H9 (cell line): ENCODE measurements around the gene KCNH5. TPM values are rescaled to one million over a fixed set of nuclear protein-coding genes. Genes with fewer than 3 reads are reported as not detected.

Experiments
- DNase-seq: peaks from one replicate; pipeline ENCODE4 v3.0.0-alpha.2; 2017
- H2AFZ ChIP-seq: one replicate; pipeline ENCODE4 v1.6.1; 2013; ENCODE audit warnings: mild to moderate bottlenecking, low read length, control low read depth, moderate library complexity
- H2AK5ac ChIP-seq: 2 replicates; pipeline ENCODE4 v1.6.1; 2013; ENCODE audit warnings: low read length, control low read depth, mixed read lengths; ENCODE audit not compliant: insufficient read length
- H2BK120ac ChIP-seq: one replicate; pipeline ENCODE4 v1.6.1; 2013; ENCODE audit warnings: low read depth, mild to moderate bottlenecking, low read length, control low read depth, inconsistent platforms; ENCODE audit not compliant: poor library complexity, severe bottlenecking
- H2BK12ac ChIP-seq: 2 replicates; pipeline ENCODE4 v1.6.1; 2013; ENCODE audit warnings: low read length, control low read depth, mixed read lengths, low read depth; ENCODE audit not compliant: insufficient read length
- H2BK15ac ChIP-seq: 2 replicates; pipeline ENCODE4 v1.6.1; 2013; ENCODE audit warnings: low read depth, low read length, control low read depth
- H2BK20ac ChIP-seq: one replicate; pipeline ENCODE4 v1.6.1; 2013; ENCODE audit warnings: low read depth, mild to moderate bottlenecking, low read length, control low read depth, inconsistent platforms; ENCODE audit not compliant: poor library complexity, severe bottlenecking
- H2BK5ac ChIP-seq: 2 replicates; pipeline ENCODE4 v1.6.1; 2013; ENCODE audit warnings: low read length, control low read depth, mixed read lengths; ENCODE audit not compliant: insufficient read length
- H3K14ac ChIP-seq: 2 replicates; pipeline ENCODE4 v1.6.1; 2013; ENCODE audit warnings: low read length, control low read depth; ENCODE audit not compliant: insufficient read depth
- H3K18ac ChIP-seq: 2 replicates; pipeline ENCODE4 v1.6.1; 2013; ENCODE audit warnings: low read depth, mild to moderate bottlenecking, mixed read lengths, low read length, control low read depth; ENCODE audit not compliant: insufficient read length
- H3K23ac ChIP-seq: 2 replicates; pipeline ENCODE4 v1.6.1; 2013; ENCODE audit warnings: low read length, control low read depth, mixed read lengths, low read depth; ENCODE audit not compliant: insufficient read length
- H3K23me2 ChIP-seq: 2 replicates; pipeline ENCODE4 v1.6.1; 2013; ENCODE audit warnings: low read depth, mild to moderate bottlenecking, mixed read lengths, low read length, control low read depth; ENCODE audit not compliant: insufficient read length, poor library complexity, severe bottlenecking
- H3K27ac ChIP-seq: 2 replicates; pipeline ENCODE4 v1.5.1; 2013; ENCODE audit warnings: low read length, control low read depth, mixed read lengths, low read depth; ENCODE audit not compliant: insufficient read length
- H3K27me3 ChIP-seq: 2 replicates; pipeline ENCODE4 v1.6.1; 2013; ENCODE audit warnings: low read length, control low read depth, inconsistent platforms; ENCODE audit not compliant: insufficient read depth
- H3K4ac ChIP-seq: 2 replicates; pipeline ENCODE4 v1.6.1; 2013; ENCODE audit warnings: low read depth, mild to moderate bottlenecking, control low read depth, inconsistent platforms, low read length, moderate library complexity
- H3K4me1 ChIP-seq: 2 replicates; pipeline ENCODE4 v1.6.1; 2013; ENCODE audit warnings: low read length, control low read depth, inconsistent platforms; ENCODE audit not compliant: insufficient read depth
- H3K4me2 ChIP-seq: 2 replicates; pipeline ENCODE4 v1.6.1; 2013; ENCODE audit warnings: low read length, control low read depth, mixed read lengths; ENCODE audit not compliant: insufficient read length, insufficient read depth
- H3K56ac ChIP-seq: 2 replicates; pipeline ENCODE4 v1.6.1; 2013; ENCODE audit warnings: low read depth, mild to moderate bottlenecking, mixed read lengths, low read length, control low read depth; ENCODE audit not compliant: insufficient read length
- H3K79me1 ChIP-seq: 2 replicates; pipeline ENCODE4 v1.6.1; 2013; ENCODE audit warnings: low read depth, mild to moderate bottlenecking, moderate library complexity, low read length, control low read depth, inconsistent platforms; ENCODE audit not compliant: insufficient read depth, poor library complexity, severe bottlenecking
- H3K79me2 ChIP-seq: 2 replicates; pipeline ENCODE4 v1.6.1; 2013; ENCODE audit warnings: low read length, control low read depth, inconsistent platforms; ENCODE audit not compliant: insufficient read depth
- H3K9ac ChIP-seq: 2 replicates; pipeline ENCODE4 v1.6.1; 2013; ENCODE audit warnings: low read length, control low read depth, mixed read lengths; ENCODE audit not compliant: insufficient read length; ENCODE audit errors: extremely low read depth
- H3K9me3 ChIP-seq: one replicate; pipeline ENCODE4 v1.6.1; 2013; ENCODE audit warnings: low read depth, low read length, inconsistent platforms; ENCODE audit not compliant: control insufficient read depth
- H3T11ph ChIP-seq: one replicate; pipeline ENCODE4 v1.6.1; 2013; ENCODE audit warnings: mild to moderate bottlenecking, low read length, control low read depth, inconsistent platforms
- H4K20me1 ChIP-seq: one replicate; pipeline ENCODE4 v1.6.1; 2013; ENCODE audit not compliant: control insufficient read depth, insufficient read length, insufficient read depth
- H4K5ac ChIP-seq: 2 replicates; pipeline ENCODE4 v1.6.1; 2013; ENCODE audit warnings: low read depth, mild to moderate bottlenecking, mixed read lengths, low read length, control low read depth; ENCODE audit not compliant: insufficient read length
- H4K8ac ChIP-seq: replicated peaks from 2 replicates; pipeline ENCODE4 v1.6.1; 2013; ENCODE audit warnings: low read length, control low read depth, mixed read lengths, low read depth; ENCODE audit not compliant: insufficient read length
- H4K91ac ChIP-seq: 2 replicates; pipeline ENCODE4 v1.6.1; 2013; ENCODE audit warnings: low read depth, mild to moderate bottlenecking, moderate library complexity, mixed read lengths, low read length, control low read depth; ENCODE audit not compliant: insufficient read length
- H3K27ac Mint-ChIP-seq, 3 experiments: 2 replicates in 2 of 3; 3 replicates in 1 of 3; pipeline ENCODE4 v1.8.0; 2020 to 2021; ENCODE audit warnings: mixed read lengths in 3 of 3, mild to moderate bottlenecking in 1 of 3, moderate library complexity in 1 of 3
- H3K27me3 Mint-ChIP-seq: 2 replicates; pipeline ENCODE4 v1.8.0; 2021; ENCODE audit warnings: low read depth, mild to moderate bottlenecking, moderate library complexity, mixed read lengths
- H3K36me3 Mint-ChIP-seq, 3 experiments: 2 replicates in 2 of 3; 3 replicates in 1 of 3; pipeline ENCODE4 v1.8.0; 2020 to 2021; ENCODE audit warnings: low read depth in 3 of 3, mixed read lengths in 3 of 3; ENCODE audit not compliant: insufficient read depth in 1 of 3
- H3K4me1 Mint-ChIP-seq, 2 experiments: 2 replicates each; pipeline ENCODE4 v1.8.0; 2020; ENCODE audit warnings: mixed read lengths in 2 of 2
- H3K4me3 Mint-ChIP-seq, 2 experiments: 2 replicates in 1 of 2; 3 replicates in 1 of 2; pipeline ENCODE4 v1.8.0; 2020 to 2021; ENCODE audit warnings: mild to moderate bottlenecking in 2 of 2, mixed read lengths in 2 of 2, moderate library complexity in 1 of 2
- H3K9me3 Mint-ChIP-seq, 2 experiments: 2 replicates in 1 of 2; 3 replicates in 1 of 2; pipeline ENCODE4 v1.8.0; 2020; ENCODE audit warnings: mild to moderate bottlenecking in 2 of 2, mixed read lengths in 2 of 2, moderate library complexity in 1 of 2
- WGBS: extraction: QIAGEN DNeasy Blood & Tissue Kit; methylation state at CpG from one replicate; pipeline ENCODE4 v1.1.7; 2013; ENCODE audit warnings: missing lambda C conversion rate, low lambda C conversion rate, mixed read lengths; ENCODE audit not compliant: insufficient read length; ENCODE audit errors: extremely low coverage; 5-methylcytosine and 5-hydroxymethylcytosine counted together
- total RNA-seq: library from RNA; stranded (reverse); gene quantifications from 2 replicates; pipeline ENCODE4 v1.2.1, GENCODE V29; 2021
- TF ChIP-seq, protein P1 (sequence below): fragments of 200-600 bp; sonication (generic); conservative IDR thresholded peaks from 3 replicates; pipeline ENCODE4 v1.8.0; 2021; ENCODE audit warnings: antibody characterized with exemption, mild to moderate bottlenecking

The KCNH5 gene
- total RNA-seq, 1 experiment from 2014 or later = 0.42 TPM

- Histone ChIP-seq H3K23ac (no peak overlapping the region), H3T11ph (no peak overlapping the region), H4K5ac (no peak overlapping the region), H3K18ac (no peak overlapping the region), H3K9ac (no peak overlapping the region), H2BK5ac (no peak overlapping the region), H2BK120ac (no peak overlapping the region), H3K56ac (no peak overlapping the region), H3K27ac (no peak overlapping the region), H3K9me3 (no peaks in the 10 kb centered on the region), H3K23me2 (no peaks in the 10 kb centered on the region), H2BK20ac (no peak overlapping the region), H2BK12ac (no peak overlapping the region), H4K20me1 (no peaks in the 10 kb centered on the region), H4K8ac (no peak overlapping the region), H4K91ac (no peak overlapping the region), H3K4me2 (no peak overlapping the region), H3K79me1 (no peaks in the 10 kb centered on the region), H2AFZ (no peak overlapping the region), H3K14ac (no peak overlapping the region), H3K27me3 (no peaks in the 10 kb centered on the region), H3K4ac (no peak overlapping the region), H2BK15ac (no peak overlapping the region), H3K79me2 (no peaks in the 10 kb centered on the region), H3K4me1 (no peaks in the 10 kb centered on the region; the same call in 1 of the 2 replicates), H2AK5ac (no peak overlapping the region)
- Mint-ChIP-seq H3K9me3 (peaks cover 3 to 5% of the 10 kb centered on the region in 2 experiments), H3K4me3 (no peak overlapping the region), H3K4me1 (peaks cover 36 to 40% of the 10 kb centered on the region in 2 experiments), H3K36me3 (peaks cover 0 to 15% (median 9%) of the 10 kb centered on the region in 3 experiments; a peak in 4 of 7 replicates), H3K27ac (no peak overlapping the region), H3K27me3 (peaks cover 15% of the 10 kb centered on the region)
- no CpG with 5 or more reads among the region's 4 CpGs for WGBS
- TF ChIP-seq, protein P1, sequence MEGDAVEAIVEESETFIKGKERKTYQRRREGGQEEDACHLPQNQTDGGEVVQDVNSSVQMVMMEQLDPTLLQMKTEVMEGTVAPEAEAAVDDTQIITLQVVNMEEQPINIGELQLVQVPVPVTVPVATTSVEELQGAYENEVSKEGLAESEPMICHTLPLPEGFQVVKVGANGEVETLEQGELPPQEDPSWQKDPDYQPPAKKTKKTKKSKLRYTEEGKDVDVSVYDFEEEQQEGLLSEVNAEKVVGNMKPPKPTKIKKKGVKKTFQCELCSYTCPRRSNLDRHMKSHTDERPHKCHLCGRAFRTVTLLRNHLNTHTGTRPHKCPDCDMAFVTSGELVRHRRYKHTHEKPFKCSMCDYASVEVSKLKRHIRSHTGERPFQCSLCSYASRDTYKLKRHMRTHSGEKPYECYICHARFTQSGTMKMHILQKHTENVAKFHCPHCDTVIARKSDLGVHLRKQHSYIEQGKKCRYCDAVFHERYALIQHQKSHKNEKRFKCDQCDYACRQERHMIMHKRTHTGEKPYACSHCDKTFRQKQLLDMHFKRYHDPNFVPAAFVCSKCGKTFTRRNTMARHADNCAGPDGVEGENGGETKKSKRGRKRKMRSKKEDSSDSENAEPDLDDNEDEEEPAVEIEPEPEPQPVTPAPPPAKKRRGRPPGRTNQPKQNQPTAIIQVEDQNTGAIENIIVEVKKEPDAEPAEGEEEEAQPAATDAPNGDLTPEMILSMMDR = no peak
- no peak for DNase-seq
These were observed 381.8 kb downstream of the KCNH5 start for GRCh38 chr14:62663456-62663821.
